Loucy (cell line): ENCODE results near the gene MACC1.

Experiments used
- CTCF ChIP-seq: fragments of 200-600 bp; sonication (generic); conservative IDR thresholded peaks from 2 replicates; pipeline ENCODE4 v1.5.1; 2014; ENCODE audit warnings: mild to moderate bottlenecking, antibody characterized with exemption, low read length
- EZH2phosphoT487 ChIP-seq: fragments of 200-600 bp; IDR thresholded peaks from 2 replicates; pipeline ENCODE4 v1.6.1; 2018; ENCODE audit warnings: antibody characterized with exemption, mild to moderate bottlenecking, moderate library complexity, borderline replicate concordance

- no peak for TF ChIP-seq CTCF
- TF ChIP-seq EZH2phosphoT487, result no peak
These were observed 112.5 kb downstream of the MACC1 start for GRCh38 chr7:20104696-20105095.
